GM18507 (cell line): ENCODE results near the gene ESX1.
A peak's percentile ranks its signal among the peaks of the same experiment; 100 is the strongest.
"Not testable (repeated sequence)": the region's sequence is repeated elsewhere in the genome, so short reads cannot be mapped to it uniquely, and the experiment has no call there.

Experiments used
- DNase-seq: peaks from one replicate; pipeline ENCODE4 v3.0.0; 2011; ENCODE audit warnings: low read depth; ENCODE audit not compliant: insufficient read length; ENCODE audit errors: extremely low spot score
- FAIRE-seq: peaks from 2 replicates; lab custom pipeline; 2011; peaks lifted over from hg19 to GRCh38; lab: Jason Lieb, UNC

Gene ESX1

DNA sequence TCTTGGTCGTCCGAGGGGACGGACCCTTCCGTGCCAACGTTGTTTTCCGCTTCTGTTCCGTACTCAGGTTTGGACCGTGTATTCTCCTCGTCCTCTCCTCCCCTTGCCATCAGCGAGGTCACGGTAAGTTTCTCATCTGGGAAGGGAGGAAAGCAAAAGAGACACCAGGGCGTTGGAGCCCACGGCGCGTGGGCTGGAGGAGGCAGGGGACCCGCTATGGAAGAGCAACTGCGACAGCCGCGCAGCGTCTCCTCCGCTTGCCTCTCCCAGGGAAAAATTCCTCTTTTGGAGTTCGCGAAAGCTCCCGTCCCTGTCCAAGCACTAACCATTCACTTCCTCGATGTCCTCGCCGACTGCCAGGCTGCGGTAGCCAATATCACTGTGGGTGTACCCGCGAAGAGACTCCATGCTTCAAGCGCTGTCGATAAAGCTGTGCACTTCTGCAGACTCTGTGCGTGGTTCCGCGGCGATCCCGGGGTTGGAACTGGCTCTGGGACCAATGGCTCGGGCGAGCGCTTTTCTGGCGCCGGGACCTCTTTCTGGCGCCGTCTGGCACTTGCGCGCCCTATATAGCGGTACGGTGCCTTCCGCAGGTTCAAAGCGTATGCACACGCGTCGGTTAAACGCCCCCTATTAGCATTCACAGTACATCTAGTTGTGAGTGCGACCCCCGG is at the start of gene ESX1:
Gene ESX1, minus strand, starts transcription at position 492 of the 674 bp plus-strand sequence. Its CDS starts 84 bp downstream, at position 408.
- no peak for FAIRE-seq
- no peak for DNase-seq

- no peak for FAIRE-seq
Measured at GRCh38 chrX:104295636-104296035, 40.9 kb upstream of the ESX1 start.

GRCh38 chrX:104288961-104289360 is 34.2 kb upstream of the ESX1 start:
- DNase-seq = no peak
- no peak for FAIRE-seq

More at GRCh38 chrX:104295636-104296035, 40.9 kb upstream of the ESX1 start:
- DNase-seq = no peak

GRCh38 chrX:104288269-104288668 is 33.5 kb upstream of the ESX1 start:
- FAIRE-seq = no peak
- no peak for DNase-seq

DNA sequence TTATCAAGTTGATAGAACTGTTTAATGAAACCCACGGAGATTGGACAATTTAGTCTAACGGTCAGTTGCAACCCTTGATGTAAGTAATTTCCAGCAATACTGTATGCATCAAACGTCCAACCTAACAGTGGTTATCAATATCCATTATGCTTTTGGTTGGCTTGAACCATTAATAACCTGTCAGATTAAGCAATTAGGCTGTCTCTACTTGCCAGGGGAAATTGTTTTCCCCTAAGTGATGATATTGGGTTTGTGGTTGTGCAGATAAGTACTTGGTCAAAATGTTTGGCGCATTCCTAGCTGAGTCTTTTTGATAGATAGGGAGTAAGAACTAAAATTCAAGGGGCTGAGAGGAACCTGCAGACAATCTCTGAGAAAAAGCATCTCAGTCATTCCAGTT is 30.5 kb upstream of the ESX1 start:
- DNase-seq (no peak), FAIRE-seq (no peak)

GRCh38 chrX:104284507-104284906 is 29.8 kb upstream of the ESX1 start:
- DNase-seq (no peak), FAIRE-seq (no peak)

- DNase-seq (no peak), FAIRE-seq (no peak)
Measured at GRCh38 chrX:104282166-104282725, 27.5 kb upstream of the ESX1 start.

- no peak for DNase-seq
- FAIRE-seq = no peak
Measured at GRCh38 chrX:104281564-104281963, 26.8 kb upstream of the ESX1 start.

DNA sequence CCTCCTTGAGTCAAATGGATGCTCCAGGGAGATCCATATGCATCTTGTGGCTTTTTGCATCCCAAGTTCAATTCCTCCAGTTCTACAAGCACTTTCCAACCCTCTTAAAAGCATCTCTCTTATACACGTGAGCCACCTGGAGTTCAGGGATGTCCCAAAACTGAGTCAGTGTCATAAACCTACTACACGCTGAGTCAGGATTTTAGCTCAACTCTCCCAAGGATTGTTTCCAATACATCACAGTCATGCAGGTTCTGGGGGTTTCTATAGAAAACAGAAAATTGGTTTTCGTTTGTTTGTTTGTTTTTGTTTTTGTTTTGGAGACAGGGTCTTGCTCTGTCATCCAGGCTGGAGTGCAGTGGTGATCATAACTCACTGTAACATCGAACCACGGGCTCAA is 25.9 kb upstream of the ESX1 start:
- no peak for DNase-seq
- no peak for FAIRE-seq

DNA sequence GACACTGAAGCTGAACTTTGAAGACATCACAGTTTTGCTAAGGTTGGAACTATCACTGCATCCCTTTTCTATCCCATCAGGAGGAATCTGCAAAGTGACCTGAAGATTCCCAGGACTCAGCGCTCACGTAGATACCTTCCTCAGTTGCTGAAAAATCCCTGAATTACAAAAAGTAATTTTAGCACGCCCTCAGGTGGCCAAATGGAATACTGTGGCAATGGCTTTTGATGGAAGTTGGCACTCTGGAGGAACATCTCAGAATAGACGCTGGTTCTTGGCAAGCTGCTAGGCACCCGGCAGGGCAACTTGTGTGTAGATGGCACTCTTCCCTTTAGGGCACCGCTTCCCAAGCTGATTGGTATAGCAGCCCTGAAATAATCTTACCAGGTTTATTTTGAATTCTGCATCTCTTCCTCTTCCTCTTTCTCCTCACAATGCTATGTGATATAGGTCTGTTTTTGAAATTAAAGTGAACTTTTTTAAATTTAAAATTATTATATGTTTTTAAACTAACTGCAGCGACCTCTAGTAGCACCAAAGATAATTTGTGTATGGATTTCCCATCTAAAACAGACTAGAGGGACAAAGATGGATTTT is 16.3 kb upstream of the ESX1 start:
- no peak for DNase-seq
- peak; percentile 81 for FAIRE-seq

DNA sequence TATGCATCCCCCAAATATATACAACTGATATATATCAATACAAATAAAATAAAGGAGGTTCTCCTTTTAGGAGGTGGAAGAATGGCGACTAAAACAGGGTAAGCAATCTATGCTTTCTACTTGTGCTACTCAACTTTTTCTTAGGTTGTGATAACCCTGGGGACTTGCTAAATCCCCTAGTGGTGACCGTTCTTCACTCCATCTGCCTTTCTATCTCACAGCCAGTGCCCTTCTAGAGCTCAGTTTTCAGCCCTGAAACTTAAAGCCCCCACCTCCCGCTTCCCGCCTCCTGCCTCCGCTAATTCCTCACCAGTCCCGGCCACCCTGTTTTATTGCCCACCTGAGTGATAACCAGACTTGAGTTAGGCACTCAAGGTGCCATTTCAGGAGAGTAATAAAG is 15.5 kb upstream of the ESX1 start:
- DNase-seq = no peak
- FAIRE-seq = no peak

DNA sequence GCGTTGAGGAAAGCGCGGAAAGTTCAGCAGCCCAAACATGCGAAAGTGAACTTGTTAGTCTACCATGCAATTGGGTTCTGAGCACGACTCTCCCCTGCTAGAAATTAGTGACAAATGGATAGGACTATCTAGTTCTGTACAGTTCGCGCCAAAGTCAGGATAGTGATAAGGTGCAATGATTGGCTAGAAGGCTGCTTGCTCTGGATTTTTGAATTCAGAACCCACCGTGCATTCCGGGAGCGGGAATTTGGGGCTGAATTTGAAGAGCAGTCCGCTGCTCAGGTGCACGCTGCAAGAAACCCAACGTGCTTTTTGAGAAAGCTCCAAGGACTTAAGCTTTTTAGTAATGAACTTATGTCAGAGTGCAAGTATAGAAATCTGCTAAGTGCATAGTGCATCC is 732 bp upstream of the ESX1 start:
- FAIRE-seq = no peak
- DNase-seq = no peak

DNA sequence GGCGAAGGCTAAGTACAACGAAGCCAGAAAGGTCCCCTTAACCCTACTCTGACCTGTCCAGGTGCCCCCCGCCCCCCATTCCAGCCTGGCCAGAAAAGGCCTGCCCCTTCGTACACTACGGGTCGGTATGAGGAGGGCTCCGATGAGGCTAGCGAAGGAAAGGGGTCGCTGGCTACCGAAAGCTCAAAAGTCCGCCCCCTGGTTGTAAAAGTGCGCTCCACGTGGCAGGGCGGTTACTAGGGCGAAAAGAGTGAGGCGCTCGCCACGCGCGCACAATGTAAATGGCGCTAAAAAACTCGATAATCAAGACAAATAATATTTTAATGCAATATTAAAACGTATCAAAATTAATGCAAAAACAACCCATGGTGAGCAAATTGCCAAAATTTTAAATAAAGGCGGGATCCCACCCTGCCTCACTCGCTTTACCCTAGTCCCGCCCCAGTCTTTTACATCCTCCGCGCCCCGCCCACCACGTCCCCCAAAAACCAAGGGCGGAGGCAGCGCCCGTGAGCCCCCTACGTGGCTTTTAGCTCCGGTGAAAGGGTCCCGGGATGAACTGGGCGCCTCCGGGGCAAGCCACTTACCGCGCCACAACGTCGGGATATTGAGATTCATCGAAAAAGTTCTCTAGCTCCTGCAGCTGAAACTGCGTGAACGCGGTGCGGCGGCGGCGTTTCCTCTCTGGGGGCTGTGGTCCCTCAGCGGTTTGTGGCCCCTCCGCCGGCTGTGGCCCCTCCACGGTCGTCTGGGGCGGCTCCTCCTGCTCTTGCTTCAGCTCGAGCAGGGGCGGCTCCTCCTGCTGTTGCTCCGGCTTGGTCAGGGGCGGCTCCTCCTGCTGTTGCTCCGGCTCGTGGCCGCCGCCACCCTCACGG is 929 bp downstream of the ESX1 start:
- DNase-seq (no peak), FAIRE-seq (no peak)

- DNase-seq (no peak), FAIRE-seq (no peak)
Measured at GRCh38 chrX:104250470-104250869, 4.3 kb downstream of the ESX1 start.

- not testable (repeated sequence) for FAIRE-seq, DNase-seq
Measured at GRCh38 chrX:104230060-104230459, 24.7 kb downstream of the ESX1 start.

GRCh38 chrX:104211187-104211586 is 43.5 kb downstream of the ESX1 start:
- no peak for DNase-seq
- no peak for FAIRE-seq

GRCh38 chrX:104205548-104205947 is 49.2 kb downstream of the ESX1 start:
- DNase-seq (no peak), FAIRE-seq (no peak)
